Smooth muscle cell (in vitro differentiated cells): ENCODE data around the gene FHIP1B. TPM values are rescaled to one million over a fixed set of nuclear protein-coding genes. Genes with fewer than 3 reads are reported as not detected.

ENCODE experiments used
- DNase-seq: peaks from one replicate; lab custom pipeline; 2025; ENCODE audit not compliant: unreplicated experiment; lab: John Stamatoyannopoulos, UW
- H2AFZ ChIP-seq: fragments of 200-600 bp; sonication (generic); 2 replicates; pipeline ENCODE4 v1.6.0; 2016; ENCODE audit warnings: antibody characterized with exemption, low read depth, mild to moderate bottlenecking
- H3F3A ChIP-seq: fragments of 200-600 bp; sonication (generic); 2 replicates; pipeline ENCODE4 v1.6.0; 2017; ENCODE audit warnings: antibody characterized with exemption, low read depth
- H3K27ac ChIP-seq: fragments of 200-600 bp; sonication (generic); 2 replicates; pipeline ENCODE4 v1.5.1; 2016; ENCODE audit warnings: low read depth, mild to moderate bottlenecking
- H3K27me3 ChIP-seq: fragments of 200-600 bp; sonication (generic); 2 replicates; pipeline ENCODE4 v1.6.1; 2016; ENCODE audit warnings: low read depth, mild to moderate bottlenecking
- H3K36me3 ChIP-seq: fragments of 200-600 bp; sonication (generic); 2 replicates; pipeline ENCODE4 v1.5.1; 2016; ENCODE audit warnings: low read depth
- H3K4me1 ChIP-seq: fragments of 200-600 bp; sonication (generic); 2 replicates; pipeline ENCODE4 v1.5.1; 2016; ENCODE audit warnings: low read depth
- H3K4me2 ChIP-seq: fragments of 200-600 bp; sonication (generic); 2 replicates; pipeline ENCODE4 v1.6.0; 2016; ENCODE audit warnings: mild to moderate bottlenecking
- H3K4me3 ChIP-seq: fragments of 200-600 bp; sonication (generic); 2 replicates; pipeline ENCODE4 v1.5.1; 2016; ENCODE audit warnings: mild to moderate bottlenecking
- H3K79me2 ChIP-seq: fragments of 200-600 bp; sonication (generic); 2 replicates; pipeline ENCODE4 v1.6.0; 2016; ENCODE audit warnings: low read depth, mild to moderate bottlenecking
- H3K9ac ChIP-seq: fragments of 200-600 bp; sonication (generic); 2 replicates; pipeline ENCODE4 v1.6.0; 2016; ENCODE audit warnings: low read depth
- H3K9me3 ChIP-seq: fragments of 200-600 bp; sonication (generic); replicated peaks from 2 replicates; pipeline ENCODE4 v1.5.1; 2016; ENCODE audit warnings: low read depth
- H4K20me1 ChIP-seq: fragments of 200-600 bp; sonication (generic); 2 replicates; pipeline ENCODE4 v1.6.0; 2016; ENCODE audit warnings: low read depth
- CTCF ChIP-seq: fragments of 200-600 bp; sonication (generic); IDR thresholded peaks from 2 replicates; pipeline ENCODE4 v1.5.1; 2017; ENCODE audit warnings: borderline replicate concordance, mild to moderate bottlenecking, antibody characterized with exemption; ENCODE audit not compliant: insufficient read depth, poor library complexity, severe bottlenecking
- WGBS: methylation state at CpG from one replicate; pipeline ENCODE4 v1.1.7; 2016; ENCODE audit warnings: low lambda C conversion rate; 5-methylcytosine and 5-hydroxymethylcytosine counted together
- polyA plus RNA-seq: library from polyadenylated mRNA; unstranded; fragments of >200 nt; fragmentation: Nextera tagmentation; extraction: Ambion mirVana; gene quantifications from 2 replicates; pipeline ENCODE4 v1.2.1, GENCODE V29; 2016
- total RNA-seq: library from RNA; depleted of rRNA; stranded (reverse); fragments of >200 nt; gene quantifications from 2 replicates; pipeline ENCODE4 v1.2.3, GENCODE V29; 2014

FHIP1B gene
- total and polyA plus RNA-seq, 2 experiments from 2014 or later = 16.2 TPM

- H3K27me3 ChIP-seq = no peaks in the 10 kb centered on the region
- no peak overlapping the region for H3K4me2 ChIP-seq
- no peak for TF ChIP-seq CTCF
- no peak overlapping the region for H3K4me3 ChIP-seq
- no peaks in the 10 kb centered on the region for H3K9me3 ChIP-seq
- H2AFZ ChIP-seq = no peak overlapping the region
- H3K27ac ChIP-seq = no peak overlapping the region
- H4K20me1 ChIP-seq = no peaks in the 10 kb centered on the region
- H3K79me2 ChIP-seq = peaks cover 15% of the 10 kb centered on the region
- WGBS = 87% methylated on average over 5 of the region's 5 CpGs
- no peak for DNase-seq
- H3K9ac ChIP-seq = no peak overlapping the region
- peaks cover 5% of the 10 kb centered on the region for H3F3A ChIP-seq
- peaks cover 7% of the 10 kb centered on the region for H3K4me1 ChIP-seq
- no peaks in the 10 kb centered on the region for H3K36me3 ChIP-seq
These were observed 3.4 kb upstream of the FHIP1B start for GRCh38 chr11:6237761-6238302.

GRCh38 chr11:6237266-6237665 is 2.8 kb upstream of the FHIP1B start:
- H3K9me3 ChIP-seq = no peaks in the 10 kb centered on the region
- no peaks in the 10 kb centered on the region for H3K27me3 ChIP-seq
- WGBS = 87% methylated on average over 4 of the region's 4 CpGs

GRCh38 chr11:6233984-6234386 is 451 bp downstream of the FHIP1B start:
- H3K27ac ChIP-seq = peak overlapping the region; percentile 82
- peak overlapping the region; percentile 84 for H3K4me3 ChIP-seq
- H2AFZ ChIP-seq = peak overlapping the region; percentile 87
- peak overlapping the region; percentile 92 for H3K9ac ChIP-seq
- H3K9me3 ChIP-seq = no peaks in the 10 kb centered on the region
- H3F3A ChIP-seq = peaks cover 5% of the 10 kb centered on the region
- 4% methylated on average over 10 of the region's 10 CpGs for WGBS
- TF ChIP-seq CTCF = no peak
- no peaks in the 10 kb centered on the region for H3K27me3 ChIP-seq
- no peak for DNase-seq
- H3K79me2 ChIP-seq = peaks cover 52% of the 10 kb centered on the region
- H4K20me1 ChIP-seq = peaks cover 19% of the 10 kb centered on the region
- no peaks in the 10 kb centered on the region for H3K36me3 ChIP-seq
- H3K4me2 ChIP-seq = peak overlapping the region; percentile 93
- H3K4me1 ChIP-seq = peaks cover 7% of the 10 kb centered on the region

More at GRCh38 chr11:6237266-6237665, 2.8 kb upstream of the FHIP1B start:
- H3K27ac ChIP-seq = no peak overlapping the region
- DNase-seq = no peak
- peaks cover 5% of the 10 kb centered on the region for H3F3A ChIP-seq
- H3K4me2 ChIP-seq = no peak overlapping the region
- no peak overlapping the region for H3K4me3 ChIP-seq
- no peak overlapping the region for H3K9ac ChIP-seq
- no peak overlapping the region for H2AFZ ChIP-seq
- H4K20me1 ChIP-seq = no peaks in the 10 kb centered on the region
- no peak for TF ChIP-seq CTCF
- no peaks in the 10 kb centered on the region for H3K36me3 ChIP-seq
- peaks cover 20% of the 10 kb centered on the region for H3K79me2 ChIP-seq
- peaks cover 7% of the 10 kb centered on the region for H3K4me1 ChIP-seq

GRCh38 chr11:6232899-6233298 is 1.5 kb downstream of the FHIP1B start:
- no peak overlapping the region for H3K27ac ChIP-seq
- H3K79me2 ChIP-seq = peaks cover 63% of the 10 kb centered on the region
- peaks cover 7% of the 10 kb centered on the region for H3K4me1 ChIP-seq
- H3K36me3 ChIP-seq = no peaks in the 10 kb centered on the region
- no peaks in the 10 kb centered on the region for H3K27me3 ChIP-seq
- H3K4me2 ChIP-seq = peak overlapping the region; percentile 93
- peaks cover 30% of the 10 kb centered on the region for H4K20me1 ChIP-seq
- H3K9me3 ChIP-seq = no peaks in the 10 kb centered on the region
- no peak overlapping the region for H3K9ac ChIP-seq
- no peak overlapping the region for H3K4me3 ChIP-seq
- TF ChIP-seq CTCF = no peak
- no peak overlapping the region for H2AFZ ChIP-seq
- no peak for DNase-seq
- H3F3A ChIP-seq = peaks cover 5% of the 10 kb centered on the region
